Fibroblast of the aortic adventitia (primary cell): ENCODE results near the gene GALNT6. TPM values are rescaled to one million over a fixed set of nuclear protein-coding genes. Genes with fewer than 3 reads are reported as not detected.

Experiments
- DNase-seq: peaks from one replicate; pipeline ENCODE4 v3.0.0-alpha.2; 2010; ENCODE audit warnings: low read depth
- H3K4me3 ChIP-seq: 2 replicates; pipeline ENCODE4 v1.5.1; 2011; ENCODE audit warnings: low read depth, mild to moderate bottlenecking, control low read depth, low read length, moderate library complexity
- CTCF ChIP-seq: IDR thresholded peaks from 2 replicates; pipeline ENCODE4 v1.5.1; 2011; ENCODE audit warnings: mild to moderate bottlenecking, low read length, control low read depth, inconsistent platforms; ENCODE audit not compliant: insufficient read depth
- total RNA-seq: library from RNA; depleted of rRNA; stranded (reverse); fragments of >200 nt; gene quantifications from 2 replicates; pipeline ENCODE4 v1.2.3, GENCODE V29; 2012; ENCODE audit warnings: low replicate concordance

GALNT6 gene
- total RNA-seq, 1 donor: 22.1 TPM

DNA sequence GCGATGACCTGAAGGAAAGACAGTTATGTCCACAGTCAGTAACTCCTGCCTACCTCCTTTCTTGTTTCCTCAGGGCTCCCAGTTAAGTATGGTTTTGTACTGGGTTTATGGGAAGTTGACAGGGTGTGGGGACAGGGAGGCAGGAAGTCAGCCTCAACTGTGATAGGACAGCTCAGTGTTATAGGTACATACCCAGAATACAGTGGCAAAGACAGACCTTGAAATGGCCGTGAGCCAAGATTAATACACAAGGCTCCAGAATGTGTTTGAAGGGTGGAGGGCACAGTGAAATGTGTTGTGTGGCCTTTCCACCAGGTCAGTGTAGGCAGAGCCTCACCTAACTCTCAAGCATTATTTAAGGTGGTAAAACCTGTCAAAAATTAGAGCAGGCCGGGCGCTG is 62.6 kb downstream of the GALNT6 start:
- no peak overlapping the region for H3K4me3 ChIP-seq
- TF ChIP-seq CTCF: no peak
- no peak for DNase-seq

GRCh38 chr12:51326698-51327439 is 64.3 kb downstream of the GALNT6 start:
- DNase-seq: peak; percentile 93
- H3K4me3 ChIP-seq: no peak overlapping the region
- TF ChIP-seq CTCF: no peak

- H3K4me3 ChIP-seq: no peak overlapping the region
- DNase-seq: no peak
- no peak for TF ChIP-seq CTCF
Measured at GRCh38 chr12:51324953-51325352, 66.3 kb downstream of the GALNT6 start.

- H3K4me3 ChIP-seq: no peak within 1 kb of the TSS
- no peak for DNase-seq
- no peak for TF ChIP-seq CTCF
Measured at GRCh38 chr12:51323966-51324895, 67.0 kb downstream of the GALNT6 start, which contains the start of gene BIN2. Gene BIN2, minus strand, starts transcription at chr12:51324174. Its CDS starts 72 bp downstream, at chr12:51324102.

DNA sequence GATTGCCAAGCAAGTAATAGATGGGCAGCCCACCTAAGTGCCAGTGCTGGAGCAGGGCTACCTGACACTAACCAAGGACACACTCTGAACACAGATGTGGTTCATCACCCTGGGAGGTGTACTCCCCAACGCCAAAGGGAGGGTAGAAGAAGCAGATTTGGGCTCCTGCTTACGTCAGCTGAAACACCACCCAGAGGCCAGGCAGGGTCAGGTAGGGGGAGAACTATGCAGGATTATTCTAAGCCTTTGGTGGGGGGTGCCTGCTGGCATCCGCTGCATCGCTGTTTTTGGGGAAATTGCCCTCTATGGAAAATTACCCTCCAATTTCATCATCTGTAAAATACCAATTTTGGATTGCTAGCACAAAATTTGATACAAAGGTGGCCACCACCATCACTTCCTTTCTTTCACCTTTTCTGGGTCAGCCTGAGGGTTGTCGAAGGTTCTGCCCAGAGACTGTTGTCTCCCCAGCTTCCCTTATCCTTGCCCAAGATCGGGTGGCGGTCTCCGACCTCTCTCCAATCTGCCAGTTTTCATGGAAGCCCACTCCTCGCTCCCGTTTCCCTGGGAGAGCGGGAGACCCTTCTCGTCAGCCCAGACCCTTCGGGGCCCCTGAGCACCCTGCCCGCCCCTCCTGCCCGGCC is 67.8 kb downstream of the GALNT6 start:
- DNase-seq: no peak

More for the DNA sequence above, 67.8 kb downstream of the GALNT6 start:
- H3K4me3 ChIP-seq: no peak overlapping the region
- TF ChIP-seq CTCF: no peak
